ENCODE measurements around the gene CAMK2D.

CAMK2D gene

GRCh38 chr4:113407409-113407808, 354.1 kb downstream of the CAMK2D start:
- no peak for DNase-seq (ENCODE audit: extremely low read depth in 1 of 2, low read depth in 1 of 2)

GRCh38 chr4:113406723-113407016, 354.9 kb downstream of the CAMK2D start:
- no peak for DNase-seq (ENCODE audit: extremely low read depth in 1 of 2, low read depth in 1 of 2)

GRCh38 chr4:113405874-113406722, 355.4 kb downstream of the CAMK2D start:
- DNase-seq (ENCODE audit: extremely low read depth in 1 of 2, low read depth in 1 of 2), result no peak

- DNase-seq (ENCODE audit: extremely low read depth in 1 of 2, low read depth in 1 of 2), result no peak
Measured at GRCh38 chr4:113404841-113405240, 356.7 kb downstream of the CAMK2D start.

DNA sequence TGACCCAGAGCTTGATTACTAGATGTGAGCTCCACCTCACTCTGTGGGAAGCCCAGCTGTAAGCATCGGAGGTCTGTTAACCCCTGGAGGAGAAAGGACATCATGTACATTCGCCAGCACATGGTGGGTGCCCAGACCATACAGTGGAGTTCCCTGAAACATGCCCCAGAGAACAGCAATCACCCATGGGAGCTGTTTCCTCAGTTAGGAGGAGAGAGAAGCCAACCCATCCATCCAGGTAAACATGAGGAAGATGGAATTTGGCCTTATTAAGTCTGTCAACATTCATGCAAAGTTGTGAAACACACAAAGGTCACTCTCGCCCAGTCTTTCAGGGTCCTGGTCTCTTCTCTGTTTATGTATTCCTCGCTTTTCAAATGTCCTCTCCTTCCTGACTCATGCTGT, 357.4 kb downstream of the CAMK2D start:
- no peak for DNase-seq (ENCODE audit: extremely low read depth in 1 of 2, low read depth in 1 of 2)

Measured in activated CD8-positive, alpha-beta memory T cell treated with anti-CD3 and anti-CD28 coated beads for 1 hour (primary cell).